ENCODE measurements around the gene CHST6.
"Not testable (repeated sequence)": the region's sequence is repeated elsewhere in the genome, so short reads cannot be mapped to it uniquely, and the experiment has no call there.

Gene CHST6

DNA sequence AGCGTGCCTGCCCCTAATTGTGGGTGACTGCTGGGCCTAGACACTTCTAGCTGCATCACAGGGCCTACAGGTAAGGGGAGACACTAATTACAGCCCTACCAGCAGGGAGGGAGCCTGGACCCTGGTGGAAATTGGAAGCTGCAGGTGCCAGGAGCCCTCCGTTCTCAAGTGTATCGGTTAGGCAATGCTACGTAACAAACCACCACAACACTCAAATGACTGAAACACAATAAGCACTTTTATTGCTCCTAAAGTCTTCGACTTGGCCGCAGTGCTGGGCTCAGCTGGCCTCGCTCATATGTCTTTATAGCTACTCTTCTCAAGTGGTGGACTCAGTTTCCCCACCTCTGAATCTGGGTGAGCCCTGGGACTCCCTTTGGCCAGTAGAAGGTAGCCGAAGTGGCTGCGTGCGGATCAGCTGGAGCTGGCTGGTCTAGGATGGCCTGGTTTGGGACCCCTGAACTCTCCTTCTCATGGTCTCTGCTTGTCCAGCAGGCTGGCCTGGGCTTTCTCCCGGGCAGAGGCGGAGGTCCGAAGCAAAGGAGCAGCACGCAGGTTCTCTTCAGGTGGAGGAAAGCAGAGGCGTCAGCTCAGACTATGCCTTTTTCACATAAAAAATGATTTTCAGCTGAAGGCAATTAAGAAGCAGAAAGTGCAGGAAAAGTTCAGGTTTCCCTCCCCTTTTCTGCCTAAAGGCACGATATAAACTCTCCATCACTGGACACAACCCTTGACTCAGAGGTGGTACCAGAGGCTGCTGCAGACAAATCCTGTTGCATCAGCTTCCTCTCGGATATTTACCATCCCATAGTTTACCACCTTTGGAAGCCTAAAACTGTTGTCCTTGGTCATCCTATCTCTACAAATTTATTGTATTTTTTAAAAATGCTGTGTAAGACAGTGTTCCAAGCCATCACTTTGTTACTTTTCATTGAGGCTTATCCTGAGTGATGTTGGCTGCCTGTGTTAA lies 22.0 kb downstream of the CHST6 start:
- DNase-seq, result no peak

GRCh38 chr16:75471723-75472633 lies 23.3 kb downstream of the CHST6 start:
- DNase-seq, result no peak

GRCh38 chr16:75466760-75467159 lies 28.5 kb downstream of the CHST6 start:
- no peak for DNase-seq

DNA sequence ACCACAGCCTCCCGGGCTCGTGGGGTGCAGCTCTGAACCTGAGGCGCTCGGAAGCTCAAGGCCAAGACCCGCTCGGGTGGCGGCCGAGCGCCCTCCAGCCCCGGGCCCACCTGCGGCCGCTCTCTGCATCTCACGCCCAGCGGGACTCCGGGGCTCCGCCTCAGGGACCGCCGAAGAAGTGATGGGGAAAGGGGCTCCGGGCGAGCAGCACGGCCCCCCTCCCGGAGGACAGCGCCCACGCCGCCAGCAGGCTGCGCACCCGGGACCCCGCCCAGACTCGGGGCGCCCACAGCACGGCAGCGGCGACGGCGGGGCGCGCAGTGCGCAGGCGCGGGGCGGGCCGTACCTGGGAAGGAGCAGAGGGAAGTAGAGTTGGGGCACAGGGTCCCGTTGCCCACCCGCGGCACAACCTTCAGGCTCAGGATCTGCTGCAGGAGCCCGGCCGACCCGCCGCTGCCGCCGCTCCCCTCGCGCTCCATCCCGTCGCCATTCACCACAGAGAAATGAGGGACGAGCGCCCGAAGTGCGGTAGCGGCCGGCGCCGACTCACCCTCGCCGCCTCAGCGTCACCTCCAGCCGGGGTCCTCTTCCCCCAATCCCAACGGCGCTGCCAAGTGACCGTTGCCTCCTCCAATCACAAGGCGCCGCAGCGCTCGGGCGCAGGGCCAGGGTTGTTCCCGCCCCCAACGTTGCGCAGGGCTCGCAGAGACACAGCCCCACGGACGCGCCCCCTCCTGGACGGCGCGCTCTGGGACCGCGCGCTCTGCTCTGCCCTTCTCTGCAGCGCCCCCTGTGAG lies 30.9 kb downstream of the CHST6 start, which contains the start of gene TMEM170A:
TSS of gene TMEM170A (minus strand) at position 568 of the 797 bp plus-strand sequence. CDS start at position 479, 89 bp downstream.
- DNase-seq, result peak; percentile 99

DNA sequence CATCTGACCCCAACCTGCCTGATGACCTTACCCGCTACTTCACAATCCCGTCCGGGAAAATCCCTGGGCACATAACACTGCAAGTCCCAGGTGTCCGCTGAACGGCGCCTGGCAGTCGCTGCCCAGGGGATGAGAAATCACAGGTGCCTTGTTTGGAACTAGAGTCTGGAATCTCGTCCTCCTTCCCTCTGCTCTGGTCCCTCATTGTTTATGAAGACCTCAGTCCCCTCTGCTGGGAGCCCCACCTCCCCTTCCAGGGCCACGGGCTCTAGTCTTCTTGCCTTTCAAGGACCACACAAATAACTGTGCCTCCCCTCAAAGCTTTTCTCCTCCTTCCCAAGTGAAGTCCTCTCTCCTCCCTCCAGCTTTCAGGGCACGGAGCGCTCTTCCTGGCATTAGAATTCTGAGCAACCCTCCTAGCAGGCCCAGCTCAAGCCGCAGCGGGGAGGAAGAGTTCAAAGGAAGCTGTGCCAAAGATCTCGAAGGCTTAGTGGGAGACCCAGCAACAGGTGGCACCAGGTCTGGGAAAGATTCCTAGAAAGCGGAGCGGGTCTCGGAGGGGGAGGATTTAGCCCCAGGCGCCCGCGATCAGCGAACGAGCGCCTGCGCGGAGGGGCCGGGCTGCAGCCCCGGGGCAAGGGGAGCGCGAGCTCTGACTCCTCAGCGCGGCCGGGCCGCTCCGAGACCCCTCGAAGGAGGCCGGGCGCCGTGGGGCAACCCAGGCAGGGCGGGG lies 31.7 kb downstream of the CHST6 start:
- DNase-seq, result peak; percentile 29

- no peak for DNase-seq
Measured at GRCh38 chr16:75462806-75463205, 32.4 kb downstream of the CHST6 start.

DNA sequence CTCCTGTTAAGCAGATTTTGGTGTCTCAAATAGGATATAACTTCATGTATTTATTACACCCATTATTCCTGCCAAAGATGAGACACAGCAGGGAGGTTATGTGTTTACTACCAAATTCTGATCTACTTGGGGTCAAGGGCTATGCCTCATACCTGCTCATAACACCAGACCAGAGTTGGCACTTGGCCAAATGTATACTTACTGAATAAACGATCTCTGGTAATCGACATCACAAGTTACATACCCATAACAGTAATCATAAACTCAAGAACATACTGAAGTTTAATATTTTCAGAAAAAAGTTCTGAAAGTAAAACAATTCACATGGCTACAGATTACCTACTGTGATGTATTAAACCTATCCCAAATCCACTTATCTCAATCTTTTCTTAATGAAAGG lies 33.7 kb downstream of the CHST6 start:
- no peak for DNase-seq

GRCh38 chr16:75460446-75460845 lies 34.8 kb downstream of the CHST6 start:
- no peak for DNase-seq

DNA sequence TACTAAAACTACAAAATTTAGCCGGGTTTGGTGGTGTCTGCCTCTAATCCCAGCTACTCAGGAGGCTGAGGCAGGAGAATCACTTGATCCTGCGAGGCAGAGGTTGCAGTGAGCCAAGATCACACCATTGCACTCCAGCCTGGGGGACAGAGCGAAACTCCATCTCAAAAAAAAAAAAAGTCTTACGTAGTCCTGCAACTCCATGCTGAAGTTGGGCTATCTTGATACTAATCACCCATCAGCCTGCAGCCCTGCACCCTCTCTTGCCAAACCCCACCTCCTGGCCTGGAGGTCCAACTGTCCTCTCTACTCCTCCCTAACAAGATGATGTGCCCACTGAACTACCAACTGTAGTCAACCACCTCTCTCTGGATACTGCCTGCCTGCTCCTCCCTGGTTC lies 35.5 kb downstream of the CHST6 start:
- no peak for DNase-seq

GRCh38 chr16:75458439-75458838 lies 36.8 kb downstream of the CHST6 start:
- no peak for DNase-seq

DNA sequence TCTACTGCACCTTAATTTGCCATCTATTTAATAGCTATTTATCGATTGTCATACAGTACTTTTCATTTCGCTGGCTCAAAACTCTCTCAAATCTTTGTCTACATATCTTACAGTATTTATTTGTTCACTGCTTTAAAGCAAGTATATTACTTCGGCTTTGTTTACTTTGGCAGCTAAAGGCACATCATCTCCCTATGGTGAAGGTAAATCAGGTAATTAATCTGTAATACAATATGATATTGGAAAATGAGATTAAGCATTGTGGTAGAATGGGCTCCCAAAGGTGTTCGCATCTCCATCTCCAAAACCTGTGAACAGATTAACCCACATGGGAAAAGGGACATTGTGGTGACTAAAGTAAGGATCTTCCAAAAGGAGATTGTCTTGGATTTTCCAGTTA lies 37.2 kb downstream of the CHST6 start:
- no peak for DNase-seq

GRCh38 chr16:75457485-75458021 lies 37.7 kb downstream of the CHST6 start:
- no peak for DNase-seq

DNA sequence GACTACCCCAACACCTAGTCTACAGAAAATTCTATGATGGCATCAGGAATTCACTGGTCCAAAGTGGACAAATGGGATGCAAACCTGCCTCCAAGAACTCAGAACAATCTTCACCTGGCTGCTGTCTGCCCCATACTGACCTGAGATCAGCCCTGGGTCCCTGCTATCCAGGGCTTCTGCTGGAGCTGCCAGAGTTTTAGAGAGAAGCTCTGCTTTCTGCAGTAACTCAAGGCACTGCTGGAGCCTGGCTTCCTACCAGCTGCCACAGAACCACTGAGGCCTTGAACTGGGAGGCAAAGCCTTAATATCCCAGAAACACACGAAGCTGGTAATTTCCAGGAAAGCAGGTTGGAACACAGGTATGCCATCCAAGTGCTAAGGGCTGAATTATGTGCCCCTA lies 38.3 kb downstream of the CHST6 start:
- DNase-seq, result no peak

DNA sequence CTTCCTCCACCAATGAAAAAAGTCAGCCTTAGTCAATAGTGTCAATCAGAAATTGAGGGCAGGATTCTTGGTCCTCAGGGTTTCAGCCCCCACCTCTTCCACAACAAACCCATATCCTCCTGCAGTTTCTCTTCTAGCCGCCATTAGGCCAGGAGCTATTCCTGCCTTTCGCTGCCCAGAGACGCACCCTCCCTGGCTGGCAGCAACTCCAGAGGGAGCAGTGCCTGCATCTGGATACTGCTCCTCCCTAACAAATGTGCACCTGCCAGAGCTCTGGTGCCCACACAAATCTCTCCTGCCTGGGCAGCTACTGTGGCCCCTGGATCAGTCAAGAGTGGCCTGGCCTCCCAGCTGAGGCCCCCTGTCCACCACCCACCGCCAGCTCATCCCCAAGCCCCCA lies 38.8 kb downstream of the CHST6 start:
- not testable (repeated sequence) for DNase-seq

DNA sequence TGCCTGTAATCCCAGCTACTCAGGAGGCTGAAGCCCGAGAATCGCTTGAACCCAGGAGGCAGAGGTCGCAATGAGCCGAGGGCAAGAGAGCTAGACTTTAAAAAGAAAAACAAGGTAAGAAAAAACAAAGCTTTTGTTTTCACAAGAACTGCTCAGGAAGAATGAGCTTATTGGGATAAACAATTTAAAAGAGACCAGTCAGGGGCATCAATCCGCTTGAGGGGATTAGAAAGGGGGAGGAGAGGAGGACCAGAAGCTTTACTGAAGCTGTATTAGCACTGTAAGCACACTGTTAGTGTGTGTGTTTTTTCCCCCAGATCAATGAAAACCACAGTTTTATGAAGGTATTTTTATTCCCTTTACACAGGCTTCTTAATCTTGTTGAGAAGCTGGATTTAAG lies 39.6 kb downstream of the CHST6 start:
- DNase-seq, result no peak

GRCh38 chr16:75452464-75453190 lies 42.6 kb downstream of the CHST6 start:
- DNase-seq, result no peak

DNA sequence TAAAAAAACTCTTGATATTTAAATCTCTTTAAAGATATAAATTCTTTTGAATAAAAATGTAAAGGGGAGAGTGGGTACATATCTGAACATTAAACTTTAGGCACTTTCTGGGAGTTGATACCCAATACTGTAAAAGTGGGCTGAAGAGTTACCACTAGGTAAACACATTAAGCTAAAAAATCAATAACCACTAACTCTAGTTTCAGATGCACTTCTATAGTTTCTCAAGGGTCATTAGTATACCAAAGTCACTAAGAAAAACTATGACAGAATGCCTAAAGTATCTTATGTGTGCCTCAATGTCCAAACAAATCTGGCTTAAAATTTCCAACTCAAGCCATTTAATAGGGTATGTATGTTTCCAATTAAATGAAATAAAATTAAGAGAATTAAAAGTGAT lies 48.8 kb downstream of the CHST6 start:
- DNase-seq, result no peak

DNA sequence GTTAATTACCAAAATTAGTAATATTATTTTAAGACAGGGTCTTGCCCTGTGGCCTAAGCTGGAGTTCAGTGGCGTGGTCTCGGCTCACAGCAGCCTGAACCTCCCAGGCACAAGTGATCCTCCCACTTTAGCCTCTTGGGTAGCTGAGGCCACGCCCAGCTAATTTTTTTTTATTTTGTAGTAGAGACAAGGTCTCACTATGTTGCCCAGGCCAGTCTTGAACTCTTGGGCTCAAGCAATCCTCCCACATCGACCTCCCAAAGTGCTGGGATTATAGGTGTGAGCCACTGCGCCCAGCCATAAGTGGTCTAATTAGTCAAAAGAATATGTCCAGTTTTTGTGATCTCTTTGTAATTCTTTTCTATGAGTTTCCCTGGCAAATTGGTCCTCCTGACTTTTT lies 49.9 kb downstream of the CHST6 start:
- no peak for DNase-seq

GRCh38 chr16:75443298-75443697 lies 51.9 kb downstream of the CHST6 start:
- DNase-seq, result no peak

- no peak for DNase-seq
Measured at GRCh38 chr16:75433732-75434413, 61.4 kb downstream of the CHST6 start.

All from stimulated activated CD4-positive, alpha-beta T cell treated with anti-CD3 and anti-CD28 coated beads, Interleukin-4, amount 100 ng/mL, for 1 hour (primary cell).